ENCODE data around the gene MYT1. TPM values are rescaled to one million over a fixed set of nuclear protein-coding genes. Genes with fewer than 3 reads are reported as not detected.

MYT1 gene
- total RNA-seq, 1 donor from 2014 or later = 2.9 TPM

GRCh38 chr20:64196847-64197306, 32.6 kb downstream of the MYT1 start:
- no peak for TF ChIP-seq CTCF (conservative IDR thresholded peaks at IDR 0.05)
- Mint-ChIP-seq H3K27ac (no peak overlapping the region), H3K4me1 (ENCODE audit: unreplicated experiment) (no peaks in the 10 kb centered on the region), H3K27me3 (peaks cover 33% of the 10 kb centered on the region), H3K9me3 (no peaks in the 10 kb centered on the region), H3K4me3 (no peak overlapping the region), H3K36me3 (no peaks in the 10 kb centered on the region)
- no peak for DNase-seq (ENCODE audit: extremely low spot score, unreplicated experiment)

GRCh38 chr20:64198347-64198746, 34.1 kb downstream of the MYT1 start:
- DNase-seq (ENCODE audit: extremely low spot score, unreplicated experiment) = no peak
- Mint-ChIP-seq H3K4me3 (no peak overlapping the region), H3K27me3 (peaks cover 22% of the 10 kb centered on the region), H3K36me3 (no peaks in the 10 kb centered on the region), H3K4me1 (ENCODE audit: unreplicated experiment) (no peaks in the 10 kb centered on the region), H3K9me3 (no peaks in the 10 kb centered on the region), H3K27ac (no peak overlapping the region)
- TF ChIP-seq CTCF (conservative IDR thresholded peaks at IDR 0.05) = no peak

GRCh38 chr20:64199395-64199794, 35.1 kb downstream of the MYT1 start:
- DNase-seq (ENCODE audit: extremely low spot score, unreplicated experiment) = no peak
- Mint-ChIP-seq H3K4me1 (ENCODE audit: unreplicated experiment) (no peaks in the 10 kb centered on the region), H3K27ac (no peak overlapping the region), H3K27me3 (peaks cover 21% of the 10 kb centered on the region), H3K9me3 (no peaks in the 10 kb centered on the region), H3K4me3 (no peak overlapping the region), H3K36me3 (no peaks in the 10 kb centered on the region)
- TF ChIP-seq CTCF (conservative IDR thresholded peaks at IDR 0.05) = no peak

GRCh38 chr20:64200740-64201139, 36.5 kb downstream of the MYT1 start:
- no peaks in the 10 kb centered on the region for H3K9me3 Mint-ChIP-seq
- no peaks in the 10 kb centered on the region for H3K36me3 Mint-ChIP-seq
- H3K27ac Mint-ChIP-seq = no peak overlapping the region
- H3K4me1 Mint-ChIP-seq (ENCODE audit: unreplicated experiment) = no peaks in the 10 kb centered on the region
- H3K27me3 Mint-ChIP-seq = peaks cover 18% of the 10 kb centered on the region
- DNase-seq (ENCODE audit: extremely low spot score, unreplicated experiment) = no peak
- TF ChIP-seq CTCF (conservative IDR thresholded peaks at IDR 0.05) = no peak
- H3K4me3 Mint-ChIP-seq = no peak overlapping the region

GRCh38 chr20:64201653-64202052, 37.4 kb downstream of the MYT1 start:
- H3K27me3 Mint-ChIP-seq = peaks cover 13% of the 10 kb centered on the region
- H3K36me3 Mint-ChIP-seq = no peaks in the 10 kb centered on the region
- H3K4me3 Mint-ChIP-seq = no peak overlapping the region
- no peaks in the 10 kb centered on the region for H3K4me1 Mint-ChIP-seq (ENCODE audit: unreplicated experiment)
- DNase-seq (ENCODE audit: extremely low spot score, unreplicated experiment) = no peak
- no peak overlapping the region for H3K27ac Mint-ChIP-seq
- H3K9me3 Mint-ChIP-seq = no peaks in the 10 kb centered on the region
- TF ChIP-seq CTCF (conservative IDR thresholded peaks at IDR 0.05) = no peak

Data from type B pancreatic cell (in vitro differentiated cells).